Mesothelial cell of epicardium (in vitro differentiated cells): ENCODE results near the gene SLIT3. TPM values are rescaled to one million over a fixed set of nuclear protein-coding genes. Genes with fewer than 3 reads are reported as not detected.

Experiments used
- DNase-seq, 2 experiments: peaks; one replicate each; pipeline ENCODE4 v3.0.0; 2021; ENCODE audit warnings: low spot score in 2 of 2; ENCODE audit not compliant: unreplicated experiment in 2 of 2
- H3K27ac Mint-ChIP-seq: 2 replicates; pipeline ENCODE4 v1.8.0; 2021; ENCODE audit warnings: mixed read lengths
- H3K27me3 Mint-ChIP-seq: 2 replicates; pipeline ENCODE4 v1.8.0; 2021; ENCODE audit warnings: low read depth, mixed read lengths
- H3K36me3 Mint-ChIP-seq: 2 replicates; pipeline ENCODE4 v1.8.0; 2021; ENCODE audit warnings: mixed read lengths
- H3K4me1 Mint-ChIP-seq: 2 replicates; pipeline ENCODE4 v1.8.0; 2021; ENCODE audit warnings: mixed read lengths
- H3K4me3 Mint-ChIP-seq: 2 replicates; pipeline ENCODE4 v1.8.0; 2021; ENCODE audit warnings: mild to moderate bottlenecking, moderate library complexity, mixed read lengths
- H3K9me3 Mint-ChIP-seq: 2 replicates; pipeline ENCODE4 v1.8.0; 2021; ENCODE audit warnings: mixed read lengths
- total RNA-seq: library from RNA; stranded (reverse); gene quantifications from 3 replicates; pipeline ENCODE4 v1.2.1, GENCODE V29; 2021
- TF ChIP-seq, protein P1 (sequence below): fragments of 200-600 bp; sonication (generic); IDR thresholded peaks from one replicate; pipeline ENCODE4 v1.5.0; 2021; ENCODE audit warnings: antibody characterized with exemption; ENCODE audit not compliant: unreplicated experiment

Gene SLIT3
- total RNA-seq, 1 donor from 2014 or later, result 65.1 TPM

DNA sequence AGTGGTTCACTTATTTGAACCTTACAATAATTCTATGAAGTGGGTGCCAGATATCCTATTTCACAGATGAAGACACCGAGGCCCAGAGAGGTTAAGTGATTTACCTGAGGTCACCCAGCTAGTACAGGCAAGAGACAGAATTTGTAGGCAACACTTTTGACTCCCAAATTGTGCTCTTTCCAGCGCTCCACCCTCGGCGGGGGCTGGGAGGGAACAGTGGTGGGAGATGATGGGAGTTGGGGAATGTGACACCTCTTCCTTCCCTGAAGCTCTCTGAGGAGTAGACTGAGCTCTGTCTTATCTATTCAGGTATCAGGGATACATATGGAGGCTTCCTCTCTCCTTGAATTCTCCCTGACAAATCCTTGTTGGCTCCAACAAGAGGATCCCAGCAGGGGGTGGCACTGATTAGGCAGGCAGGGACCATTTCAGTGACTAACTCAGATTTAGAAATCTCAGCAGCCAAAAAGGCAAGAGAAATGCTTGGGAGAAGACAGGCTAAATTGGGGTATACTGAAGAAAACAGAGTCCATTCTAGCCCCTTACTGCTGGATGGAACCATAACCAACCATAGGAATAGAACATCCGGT lies 626.0 kb downstream of the SLIT3 start:
- H3K36me3 Mint-ChIP-seq, result no peaks in the 10 kb centered on the region
- no peak overlapping the region for H3K4me3 Mint-ChIP-seq
- H3K27ac Mint-ChIP-seq, result no peak overlapping the region
- no peaks in the 10 kb centered on the region for H3K4me1 Mint-ChIP-seq
- H3K27me3 Mint-ChIP-seq, result no peaks in the 10 kb centered on the region
- no peak for DNase-seq
- TF ChIP-seq, protein P1, sequence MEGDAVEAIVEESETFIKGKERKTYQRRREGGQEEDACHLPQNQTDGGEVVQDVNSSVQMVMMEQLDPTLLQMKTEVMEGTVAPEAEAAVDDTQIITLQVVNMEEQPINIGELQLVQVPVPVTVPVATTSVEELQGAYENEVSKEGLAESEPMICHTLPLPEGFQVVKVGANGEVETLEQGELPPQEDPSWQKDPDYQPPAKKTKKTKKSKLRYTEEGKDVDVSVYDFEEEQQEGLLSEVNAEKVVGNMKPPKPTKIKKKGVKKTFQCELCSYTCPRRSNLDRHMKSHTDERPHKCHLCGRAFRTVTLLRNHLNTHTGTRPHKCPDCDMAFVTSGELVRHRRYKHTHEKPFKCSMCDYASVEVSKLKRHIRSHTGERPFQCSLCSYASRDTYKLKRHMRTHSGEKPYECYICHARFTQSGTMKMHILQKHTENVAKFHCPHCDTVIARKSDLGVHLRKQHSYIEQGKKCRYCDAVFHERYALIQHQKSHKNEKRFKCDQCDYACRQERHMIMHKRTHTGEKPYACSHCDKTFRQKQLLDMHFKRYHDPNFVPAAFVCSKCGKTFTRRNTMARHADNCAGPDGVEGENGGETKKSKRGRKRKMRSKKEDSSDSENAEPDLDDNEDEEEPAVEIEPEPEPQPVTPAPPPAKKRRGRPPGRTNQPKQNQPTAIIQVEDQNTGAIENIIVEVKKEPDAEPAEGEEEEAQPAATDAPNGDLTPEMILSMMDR, result no peak
- H3K9me3 Mint-ChIP-seq, result no peaks in the 10 kb centered on the region

DNA sequence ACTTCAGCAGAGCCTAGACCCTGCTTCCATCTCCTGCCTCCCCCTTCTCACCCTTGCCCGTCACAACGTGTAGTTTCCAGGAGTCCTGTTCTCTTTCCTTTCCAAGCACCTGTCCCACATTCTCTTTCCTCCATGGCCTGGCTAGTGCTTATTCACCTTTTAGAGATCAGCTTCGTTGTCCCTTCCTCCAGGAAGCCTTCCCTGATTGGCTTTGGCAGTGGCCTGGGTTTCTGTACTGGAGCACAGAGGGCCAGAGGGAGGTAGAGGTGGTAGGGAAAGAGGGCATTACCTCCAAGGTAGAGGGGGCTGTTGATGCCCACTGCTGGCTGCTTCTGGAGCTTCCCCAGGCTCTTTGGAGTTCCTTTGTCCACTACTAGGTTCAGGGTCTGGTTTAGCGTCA lies 628.1 kb downstream of the SLIT3 start:
- no peak overlapping the region for H3K4me3 Mint-ChIP-seq
- TF ChIP-seq, protein P1, result no peak
- no peaks in the 10 kb centered on the region for H3K9me3 Mint-ChIP-seq
- H3K27ac Mint-ChIP-seq, result no peak overlapping the region
- H3K36me3 Mint-ChIP-seq, result peaks cover 11% of the 10 kb centered on the region
- no peaks in the 10 kb centered on the region for H3K4me1 Mint-ChIP-seq
- no peak for DNase-seq
- no peaks in the 10 kb centered on the region for H3K27me3 Mint-ChIP-seq

DNA sequence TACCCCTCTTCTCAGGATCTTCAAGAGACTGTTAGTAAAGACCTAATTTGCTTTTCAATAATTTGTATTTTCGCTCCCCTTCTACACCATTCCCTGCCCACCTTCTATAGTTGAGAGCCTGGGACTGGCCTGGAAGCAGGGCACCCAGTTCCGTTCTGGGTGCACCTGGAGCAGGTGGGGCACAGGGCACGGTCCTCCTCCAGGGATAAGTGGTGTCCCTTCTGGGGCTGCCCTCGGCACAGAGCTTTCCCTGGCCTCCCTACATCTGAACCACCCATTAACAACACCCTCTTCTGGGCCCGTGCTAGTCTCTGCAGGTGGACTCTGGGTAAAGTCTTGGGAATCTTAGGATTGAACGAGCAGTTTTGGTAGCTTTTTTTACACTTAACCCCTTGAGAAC lies 628.9 kb downstream of the SLIT3 start:
- Mint-ChIP-seq H3K36me3 (peaks cover 11% of the 10 kb centered on the region), H3K9me3 (no peaks in the 10 kb centered on the region), H3K4me1 (no peaks in the 10 kb centered on the region), H3K27ac (no peak overlapping the region), H3K27me3 (no peaks in the 10 kb centered on the region), H3K4me3 (no peak overlapping the region)
- DNase-seq, result no peak
- TF ChIP-seq, protein P1, result no peak

DNA sequence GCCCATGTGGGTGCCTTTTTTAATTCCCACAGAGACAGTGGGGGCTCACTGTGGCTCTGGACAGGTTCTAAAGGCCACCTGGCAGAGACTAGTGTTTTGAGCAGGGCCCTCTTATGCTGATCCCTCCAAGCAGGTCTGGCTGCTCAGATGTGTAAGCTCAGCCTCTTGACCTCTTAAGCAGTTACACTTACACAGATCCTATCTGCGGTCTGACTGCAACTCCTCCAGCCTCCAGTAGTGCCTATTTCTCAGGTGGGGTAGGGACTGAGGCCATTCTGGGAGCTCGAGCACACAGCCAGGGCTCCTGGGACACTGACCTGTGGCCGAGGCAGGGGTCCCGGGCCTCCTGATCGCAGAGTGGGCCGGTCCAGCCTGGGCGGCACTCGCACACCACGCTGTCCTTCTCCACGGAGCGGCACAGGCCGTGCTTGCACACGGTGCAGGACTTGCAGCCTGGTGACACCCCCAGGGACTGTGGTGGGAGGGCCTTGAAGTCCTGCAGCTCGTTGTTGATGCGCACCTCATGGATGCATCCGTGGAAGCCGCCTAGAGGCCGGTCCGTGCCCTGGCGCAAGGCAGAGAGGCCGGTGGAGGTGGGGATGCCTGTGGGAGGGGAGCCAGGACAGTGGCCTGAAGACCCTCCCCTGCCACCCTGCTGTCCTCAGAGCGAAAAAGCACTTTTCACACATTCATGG lies 629.9 kb downstream of the SLIT3 start:
- Mint-ChIP-seq H3K36me3 (peaks cover 11% of the 10 kb centered on the region), H3K27me3 (no peaks in the 10 kb centered on the region), H3K4me1 (no peaks in the 10 kb centered on the region), H3K9me3 (no peaks in the 10 kb centered on the region), H3K4me3 (no peak overlapping the region), H3K27ac (no peak overlapping the region)
- TF ChIP-seq, protein P1, result no peak
- DNase-seq, result no peak

DNA sequence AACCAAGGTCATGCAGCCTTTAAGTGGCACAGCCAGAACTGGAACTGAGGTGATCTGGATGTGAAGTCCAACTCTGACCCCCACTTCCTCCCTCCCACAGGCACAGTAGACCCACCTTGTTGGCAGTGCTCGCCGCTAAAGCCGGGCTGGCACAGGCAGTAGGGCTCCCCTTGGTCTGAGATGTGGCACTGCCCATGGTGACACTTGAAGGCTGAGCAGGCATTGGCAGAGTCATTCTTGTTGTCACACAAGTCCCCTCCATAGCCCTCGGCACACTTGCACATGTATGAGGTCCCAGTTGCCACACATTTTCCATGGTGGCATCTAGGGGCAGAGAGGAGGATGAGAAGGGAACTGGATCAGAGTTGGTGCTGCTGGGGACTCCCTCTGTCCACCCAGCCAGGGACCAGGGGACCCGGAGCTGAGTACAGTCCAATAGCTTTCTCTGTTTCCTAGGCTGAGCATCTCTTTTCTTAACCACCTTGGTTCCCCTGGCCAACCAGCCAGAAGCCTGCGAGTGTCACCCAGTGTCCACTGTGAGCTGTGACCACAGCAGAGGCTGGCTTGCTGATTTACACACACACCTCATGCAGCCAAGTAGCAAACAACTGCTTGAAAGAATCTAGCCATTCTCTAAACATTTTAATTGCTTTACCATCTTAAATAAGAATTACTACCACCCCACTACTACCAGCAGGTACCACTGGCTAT lies 631.1 kb downstream of the SLIT3 start:
- H3K27ac Mint-ChIP-seq, result no peak overlapping the region
- no peak overlapping the region for H3K4me3 Mint-ChIP-seq
- H3K27me3 Mint-ChIP-seq, result no peaks in the 10 kb centered on the region
- no peak for DNase-seq
- no peaks in the 10 kb centered on the region for H3K9me3 Mint-ChIP-seq
- TF ChIP-seq, protein P1, result no peak
- H3K4me1 Mint-ChIP-seq, result no peaks in the 10 kb centered on the region
- H3K36me3 Mint-ChIP-seq, result peaks cover 11% of the 10 kb centered on the region
